IMR-90 (cell line): Measurements from ENCODE around the gene CPO. TPM values are rescaled to one million over a fixed set of nuclear protein-coding genes. Genes with fewer than 3 reads are reported as not detected.

ENCODE experiments used
- ATAC-seq: fragments of 200-7000 bp; cut with Tn5 transposase; 2 replicates; pipeline ENCODE4 v1.9.1; 2020; ENCODE audit warnings: low read depth, mild to moderate bottlenecking, moderate library complexity
- BruUV-seq: library from RNA; stranded (reverse); fragments of 400-500 nt; replicated peaks from 2 replicates; lab custom pipeline; 2021; lab: Mats Ljungman, UMichigan
- CTCF ChIA-PET: fragments of 300-600 bp; formaldehyde crosslinking; extraction: SDS; loops from one replicate; lab custom pipeline; 2021; ENCODE audit warnings: antibody characterized with exemption; lab: Yijun Ruan, JAX
- POLR2A ChIA-PET: fragments of 300-600 bp; sonication (Branson Sonifier 250); formaldehyde crosslinking; loops from one replicate; lab custom pipeline; 2022; ENCODE audit warnings: antibody characterized with exemption; ENCODE audit not compliant: unreplicated experiment; lab: Charles Lee
- DNase-seq: peaks from one replicate; pipeline ENCODE4 v3.0.0; 2013
- H2AFZ ChIP-seq: replicated peaks from 2 replicates; pipeline ENCODE3; 2013; ENCODE audit warnings: low read length, mild to moderate bottlenecking; ENCODE audit not compliant: poor library complexity
- H2AK5ac ChIP-seq: 2 replicates; pipeline ENCODE4 v1.6.1; 2013; ENCODE audit warnings: low read depth, low read length, inconsistent platforms
- H2AK9ac ChIP-seq: replicated peaks from 2 replicates; pipeline ENCODE3; 2013; ENCODE audit warnings: mild to moderate bottlenecking, low read depth, low read length, moderate library complexity; ENCODE audit not compliant: poor library complexity
- H2BK120ac ChIP-seq: 2 replicates; pipeline ENCODE4 v1.6.1; 2013; ENCODE audit warnings: low read depth, low read length, inconsistent platforms
- H2BK15ac ChIP-seq: 3 replicates; pipeline ENCODE4 v1.6.1; 2013; ENCODE audit warnings: low read depth, low read length, inconsistent platforms
- H2BK20ac ChIP-seq: 2 replicates; pipeline ENCODE4 v1.6.1; 2013; ENCODE audit warnings: low read depth, mild to moderate bottlenecking, inconsistent platforms, low read length, moderate library complexity
- H2BK5ac ChIP-seq: 2 replicates; pipeline ENCODE4 v1.6.1; 2013; ENCODE audit warnings: mild to moderate bottlenecking, low read depth, low read length, inconsistent platforms; ENCODE audit not compliant: poor library complexity, severe bottlenecking
- H3K14ac ChIP-seq: replicated peaks from 2 replicates; pipeline ENCODE4 v1.6.1; 2013; ENCODE audit warnings: low read depth, low read length, inconsistent platforms
- H3K18ac ChIP-seq: 2 replicates; pipeline ENCODE4 v1.6.1; 2013; ENCODE audit warnings: low read depth, low read length, control low read depth
- H3K23ac ChIP-seq: 2 replicates; pipeline ENCODE4 v1.6.1; 2013; ENCODE audit warnings: low read depth, low read length, inconsistent platforms
- H3K27ac ChIP-seq: 2 replicates; pipeline ENCODE4 v1.5.1; 2013; ENCODE audit warnings: mild to moderate bottlenecking, control low read depth, low read length; ENCODE audit not compliant: insufficient read depth
- H3K27me3 ChIP-seq: 2 replicates; pipeline ENCODE4 v1.6.1; 2013; ENCODE audit warnings: low read length; ENCODE audit not compliant: control insufficient read depth, insufficient read depth
- H3K36me3 ChIP-seq: 2 replicates; pipeline ENCODE4 v1.6.1; 2013; ENCODE audit warnings: low read length, mixed read lengths; ENCODE audit not compliant: control insufficient read depth, insufficient read depth
- H3K4ac ChIP-seq: 2 replicates; pipeline ENCODE4 v1.6.1; 2013; ENCODE audit warnings: low read depth, low read length, inconsistent platforms
- H3K4me1 ChIP-seq: 2 replicates; pipeline ENCODE4 v1.6.1; 2013; ENCODE audit warnings: low read length, mixed read lengths; ENCODE audit not compliant: control insufficient read depth, insufficient read depth
- H3K4me2 ChIP-seq: 2 replicates; pipeline ENCODE4 v1.6.1; 2013; ENCODE audit warnings: low read depth, mild to moderate bottlenecking, control low read depth, low read length, moderate library complexity
- H3K4me3 ChIP-seq: 2 replicates; pipeline ENCODE4 v1.5.1; 2013; ENCODE audit warnings: low read depth, mild to moderate bottlenecking, control low read depth, low read length, moderate library complexity; ENCODE audit not compliant: insufficient read depth
- H3K56ac ChIP-seq: 2 replicates; pipeline ENCODE4 v1.6.1; 2013; ENCODE audit warnings: low read length, inconsistent platforms; ENCODE audit not compliant: insufficient read depth; ENCODE audit errors: extremely low read depth
- H3K79me1 ChIP-seq, 2 experiments: 2 replicates each; pipeline ENCODE4 v1.6.1; 2013; ENCODE audit warnings: low read length in 2 of 2, inconsistent platforms in 1 of 2, low read depth in 1 of 2
- H3K9ac ChIP-seq: 2 replicates; pipeline ENCODE4 v1.6.1; 2013; ENCODE audit warnings: low read depth, low read length, control low read depth
- H3K9me1 ChIP-seq: 2 replicates; pipeline ENCODE4 v1.6.1; 2013; ENCODE audit warnings: low read length, inconsistent platforms; ENCODE audit not compliant: insufficient read depth
- H3K9me3 ChIP-seq: 2 replicates; pipeline ENCODE4 v1.6.1; 2013; ENCODE audit warnings: low read length; ENCODE audit not compliant: control insufficient read depth, insufficient read depth
- H4K20me1 ChIP-seq: 2 replicates; pipeline ENCODE4 v1.6.1; 2013; ENCODE audit warnings: low read length, inconsistent platforms; ENCODE audit not compliant: insufficient read depth
- H4K5ac ChIP-seq: 2 replicates; pipeline ENCODE4 v1.6.1; 2013; ENCODE audit warnings: mild to moderate bottlenecking, low read depth, low read length, control low read depth
- H4K8ac ChIP-seq, 2 experiments: 2 replicates each; pipeline ENCODE4 v1.6.1; 2013; ENCODE audit warnings: low read depth in 2 of 2, low read length in 2 of 2, control low read depth in 1 of 2, inconsistent platforms in 1 of 2
- H4K91ac ChIP-seq: 2 replicates; pipeline ENCODE4 v1.6.1; 2013; ENCODE audit warnings: low read depth, low read length, inconsistent platforms; ENCODE audit not compliant: insufficient read depth
- BHLHE40 ChIP-seq: fragments of 150-350 bp; IDR thresholded peaks from 2 replicates; pipeline ENCODE4 v1.6.1; 2016; ENCODE audit warnings: mild to moderate bottlenecking, low read depth, low read length
- CHD1 ChIP-seq: IDR thresholded peaks from 2 replicates; pipeline ENCODE4 v1.6.1; 2012; ENCODE audit warnings: low read depth, low read length, improper control_type of control experiment
- FOS ChIP-seq: fragments of 150-350 bp; IDR thresholded peaks from 2 replicates; pipeline ENCODE4 v1.6.1; 2016; ENCODE audit warnings: low read depth, low read length
- MXI1 ChIP-seq: IDR thresholded peaks from 2 replicates; pipeline ENCODE4 v1.6.1; 2012; ENCODE audit warnings: low read depth, mild to moderate bottlenecking, low read length, moderate library complexity, borderline replicate concordance
- NFE2L2 ChIP-seq: fragments of 150-350 bp; IDR thresholded peaks from 2 replicates; pipeline ENCODE4 v1.6.1; 2016; ENCODE audit warnings: low read depth, mild to moderate bottlenecking, low read length
- RAD21 ChIP-seq: IDR thresholded peaks from 2 replicates; pipeline ENCODE4 v1.6.1; 2012; ENCODE audit warnings: low read length, improper control_type of control experiment
- RCOR1 ChIP-seq: IDR thresholded peaks from 2 replicates; pipeline ENCODE4 v1.6.1; 2012; ENCODE audit warnings: mild to moderate bottlenecking, low read length, improper control_type of control experiment; ENCODE audit not compliant: insufficient replicate concordance
- SMC3 ChIP-seq: fragments of 150-350 bp; IDR thresholded peaks from 2 replicates; pipeline ENCODE4 v1.6.1; 2016; ENCODE audit warnings: low read depth, mild to moderate bottlenecking, antibody characterized with exemption, low read length, moderate library complexity
- USF2 ChIP-seq: fragments of 150-350 bp; IDR thresholded peaks from 2 replicates; pipeline ENCODE4 v1.6.1; 2017; ENCODE audit warnings: mild to moderate bottlenecking, antibody characterized with exemption, low read length, low read depth
- WGBS, 2 experiments: methylation state at CpG; one replicate each; pipeline versions ENCODE4 v1.1.5 to v1.1.7; 2013; ENCODE audit warnings: missing lambda C conversion rate in 2 of 2; ENCODE audit not compliant: insufficient read length in 1 of 2; ENCODE audit errors: extremely low coverage in 2 of 2; 5-methylcytosine and 5-hydroxymethylcytosine counted together
- dilution Hi-C: fragments of 300-500 bp; cut with HindIII; formaldehyde crosslinking; loops from one replicate; pipeline ENCODE4 v1.14.3; 2018; ENCODE audit warnings: low sequenced_read_pairs; ENCODE audit not compliant: unreplicated experiment
- in situ Hi-C: fragments of 300-500 bp; cut with MboI; formaldehyde crosslinking; loops from 3 replicates; pipeline ENCODE4 v1.14.3; 2019; ENCODE audit warnings: low sequenced_read_pairs, inconsistent platforms, mixed read lengths
- intact Hi-C: fragments of 100-400 bp; cut with micrococcal nuclease; formaldehyde crosslinking; loops from 2 replicates; pipeline ENCODE4 v1.10.0; 2022
- polyA plus RNA-seq, 3 experiments: library from polyadenylated mRNA; depleted of rRNA; stranded (reverse); fragments of >200 nt; gene quantifications; 2 replicates each; pipeline ENCODE4 v1.2.3, GENCODE V29; 2012; ENCODE audit warnings: low replicate concordance in 1 of 3
- total RNA-seq: library from RNA; depleted of rRNA; stranded (reverse); fragments of >200 nt; gene quantifications from 2 replicates; pipeline ENCODE4 v1.2.3, GENCODE V29; 2012
- TF ChIP-seq, protein P1 (sequence below): fragments of 150-350 bp; IDR thresholded peaks from 2 replicates; pipeline ENCODE4 v1.6.1; 2016; ENCODE audit warnings: low read depth, mild to moderate bottlenecking, low read length, moderate library complexity, borderline replicate concordance

Gene CPO
- total and polyA plus RNA-seq, 2 of the 4 experiments (the other 2 are of a cell fraction) = not detected

GRCh38 chr2:206942592-206943478 is 3.5 kb downstream of the CPO start:
- no peak overlapping the region for H3K9ac ChIP-seq
- H2AK9ac ChIP-seq = no peak overlapping the region
- H3K9me1 ChIP-seq = no peaks in the 10 kb centered on the region
- H2BK20ac ChIP-seq = no peak overlapping the region
- no peak overlapping the region for H2BK15ac ChIP-seq
- no peaks in the 10 kb centered on the region for H3K4me1 ChIP-seq
- no peaks in the 10 kb centered on the region for H3K9me3 ChIP-seq
- H4K5ac ChIP-seq = no peak overlapping the region
- no peak overlapping the region for H3K18ac ChIP-seq
- H2BK5ac ChIP-seq = no peak overlapping the region
- ATAC-seq (no peak), DNase-seq (no peak)
- H2AFZ ChIP-seq = no peak overlapping the region
- H4K91ac ChIP-seq = no peak overlapping the region
- H3K79me1 ChIP-seq = no peaks in the 10 kb centered on the region
- no TSS peak for BruUV-seq
- WGBS, 2 experiments = no CpG with 5 or more reads among the region's 2 CpGs
- no peaks in the 10 kb centered on the region for H3K36me3 ChIP-seq
- H2BK120ac ChIP-seq = no peak overlapping the region
- H3K27ac ChIP-seq = no peak overlapping the region
- H3K4ac ChIP-seq = no peak overlapping the region
- in situ Hi-C loops (no loop called here), intact Hi-C loops (loop anchor here (10.0 kb wide), 1 partner anchor 258 kb away; no protein-coding TSS in a partner anchor), dilution Hi-C loops (no loop called here)
- H3K14ac ChIP-seq = no peak overlapping the region
- no peak overlapping the region for H2AK5ac ChIP-seq
- ChIA-PET CTCF (no interaction called here), POLR2A (no interaction called here)
- no peak overlapping the region for H3K4me2 ChIP-seq
- H3K4me3 ChIP-seq = no peak overlapping the region
- H3K27me3 ChIP-seq = no peaks in the 10 kb centered on the region
- H4K8ac ChIP-seq = no peak overlapping the region
- H3K56ac ChIP-seq = no peak overlapping the region
- TF ChIP-seq RCOR1 = no peak
- no peak for TF ChIP-seq RAD21
- no peak for TF ChIP-seq NFE2L2
- no peak for TF ChIP-seq MXI1
- no peak for TF ChIP-seq SMC3
- TF ChIP-seq USF2 = no peak
- TF ChIP-seq, protein P1, sequence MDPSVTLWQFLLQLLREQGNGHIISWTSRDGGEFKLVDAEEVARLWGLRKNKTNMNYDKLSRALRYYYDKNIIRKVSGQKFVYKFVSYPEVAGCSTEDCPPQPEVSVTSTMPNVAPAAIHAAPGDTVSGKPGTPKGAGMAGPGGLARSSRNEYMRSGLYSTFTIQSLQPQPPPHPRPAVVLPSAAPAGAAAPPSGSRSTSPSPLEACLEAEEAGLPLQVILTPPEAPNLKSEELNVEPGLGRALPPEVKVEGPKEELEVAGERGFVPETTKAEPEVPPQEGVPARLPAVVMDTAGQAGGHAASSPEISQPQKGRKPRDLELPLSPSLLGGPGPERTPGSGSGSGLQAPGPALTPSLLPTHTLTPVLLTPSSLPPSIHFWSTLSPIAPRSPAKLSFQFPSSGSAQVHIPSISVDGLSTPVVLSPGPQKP = no peak
- no peak for TF ChIP-seq FOS
- TF ChIP-seq CHD1 = no peak
- no peak for TF ChIP-seq BHLHE40
- no peaks in the 10 kb centered on the region for H4K20me1 ChIP-seq
- H3K23ac ChIP-seq = no peak overlapping the region
